ENCODE data around the gene IFITM2. TPM values are rescaled to one million over a fixed set of nuclear protein-coding genes. Genes with fewer than 3 reads are reported as not detected.
A peak's percentile ranks its signal among the peaks of the same experiment; 100 is the strongest.

Gene IFITM2
- total and polyA plus RNA-seq, 2 donors from 2014 or later = 814 to 1,111 TPM

GRCh38 chr11:295351-296170, 12.1 kb upstream of the IFITM2 start:
- H3K36me3 ChIP-seq (ENCODE audit: control insufficient read depth in 2 of 3, insufficient read depth in 3 of 3, low read length in 3 of 3) = no peaks in the 10 kb centered on the region
- no peak overlapping the region for H3K4me3 ChIP-seq (ENCODE audit: low read length in 3 of 3)
- FAIRE-seq (no peak), DNase-seq (peak in 2 of 5 donors; percentile 31 to 61)
- no peaks in the 10 kb centered on the region for H3K27me3 ChIP-seq (ENCODE audit: control insufficient read depth, insufficient read depth, low read length)
- H3K27ac ChIP-seq (ENCODE audit: low read depth in 2 of 2, low read length in 2 of 2) = no peak overlapping the region
- intact Hi-C loops (cut with DNase I) = no loop called here
- TF ChIP-seq CTCF (IDR thresholded peaks at IDR 0.05; ENCODE audit: borderline replicate concordance, extremely low read depth, insufficient read depth) = no peak
- H3K9me3 ChIP-seq (ENCODE audit: control insufficient read depth in 2 of 3, insufficient read depth in 1 of 3, low read length in 3 of 3) = no peaks in the 10 kb centered on the region
- no peaks in the 10 kb centered on the region for H3K4me1 ChIP-seq (ENCODE audit: control insufficient read depth in 2 of 3, insufficient read depth in 2 of 3, low read depth in 1 of 3, low read length in 3 of 3)
- H3K9ac ChIP-seq (ENCODE audit: low read length in 3 of 3) = no peak overlapping the region

- H3K27me3 ChIP-seq (ENCODE audit: control insufficient read depth, insufficient read depth, low read length) = no peaks in the 10 kb centered on the region
- no peak for FAIRE-seq
- no peak overlapping the region for H3K9ac ChIP-seq (ENCODE audit: low read length in 3 of 3)
- DNase-seq = peak in 2 of 5 donors; percentile 44 to 77
- no peaks in the 10 kb centered on the region for H3K9me3 ChIP-seq (ENCODE audit: control insufficient read depth in 2 of 3, insufficient read depth in 1 of 3, low read length in 3 of 3)
- H3K27ac ChIP-seq (ENCODE audit: low read depth in 2 of 2, low read length in 2 of 2) = no peak overlapping the region
- TF ChIP-seq CTCF (IDR thresholded peaks at IDR 0.05; ENCODE audit: borderline replicate concordance, extremely low read depth, insufficient read depth) = no peak
- no peaks in the 10 kb centered on the region for H3K4me1 ChIP-seq (ENCODE audit: control insufficient read depth in 2 of 3, insufficient read depth in 2 of 3, low read depth in 1 of 3, low read length in 3 of 3)
- intact Hi-C loops (cut with DNase I) = no loop called here
- H3K4me3 ChIP-seq (ENCODE audit: low read length in 3 of 3) = no peak overlapping the region
- H3K36me3 ChIP-seq (ENCODE audit: control insufficient read depth in 2 of 3, insufficient read depth in 3 of 3, low read length in 3 of 3) = no peaks in the 10 kb centered on the region
Measured at GRCh38 chr11:296171-297050, 11.2 kb upstream of the IFITM2 start.

GRCh38 chr11:297051-297585, 10.5 kb upstream of the IFITM2 start:
- FAIRE-seq = no peak
- H3K36me3 ChIP-seq (ENCODE audit: control insufficient read depth in 2 of 3, insufficient read depth in 3 of 3, low read length in 3 of 3) = no peaks in the 10 kb centered on the region
- no peaks in the 10 kb centered on the region for H3K4me1 ChIP-seq (ENCODE audit: control insufficient read depth in 2 of 3, insufficient read depth in 2 of 3, low read depth in 1 of 3, low read length in 3 of 3)
- no peak for TF ChIP-seq CTCF (IDR thresholded peaks at IDR 0.05; ENCODE audit: borderline replicate concordance, extremely low read depth, insufficient read depth)
- no peak overlapping the region for H3K4me3 ChIP-seq (ENCODE audit: low read length in 3 of 3)
- intact Hi-C loops (cut with DNase I) = no loop called here
- no peak overlapping the region for H3K9ac ChIP-seq (ENCODE audit: low read length in 3 of 3)
- H3K27me3 ChIP-seq (ENCODE audit: control insufficient read depth, insufficient read depth, low read length) = no peaks in the 10 kb centered on the region
- no peak overlapping the region for H3K27ac ChIP-seq (ENCODE audit: low read depth in 2 of 2, low read length in 2 of 2)
- peak in 2 of 5 donors; percentile 26 to 77 for DNase-seq
- no peaks in the 10 kb centered on the region for H3K9me3 ChIP-seq (ENCODE audit: control insufficient read depth in 2 of 3, insufficient read depth in 1 of 3, low read length in 3 of 3)

Measured in kidney (tissue), 14 donors.